Activated CD8-positive, alpha-beta memory T cell treated with anti-CD3 and anti-CD28 coated beads for 1 hour (primary cell): ENCODE data around the gene GALNT1.
A peak's percentile ranks its signal among the peaks of the same experiment; 100 is the strongest.
"Not testable (repeated sequence)": the region's sequence is repeated elsewhere in the genome, so short reads cannot be mapped to it uniquely, and the experiment has no call there.

Experiments
- DNase-seq, 2 donors: peaks; one replicate each; pipeline ENCODE4 v3.0.0-alpha.2; 2020; ENCODE audit warnings: low read depth in 1 of 2; ENCODE audit errors: extremely low read depth in 1 of 2

GALNT1 gene

GRCh38 chr18:35581546-35581897 is at the start of gene GALNT1:
Gene GALNT1, plus strand, starts transcription at chr18:35581740. Its CDS starts 72,923 bp downstream, at chr18:35654663.
- DNase-seq = no peak

GRCh38 chr18:35533916-35534405 is 47.6 kb upstream of the GALNT1 start:
- DNase-seq = no peak

GRCh38 chr18:35535297-35535696 is 46.2 kb upstream of the GALNT1 start:
- DNase-seq = no peak

- DNase-seq = no peak
Measured at GRCh38 chr18:35542356-35542755, 39.2 kb upstream of the GALNT1 start.

GRCh38 chr18:35547008-35547605 is 34.4 kb upstream of the GALNT1 start:
- no peak for DNase-seq

GRCh38 chr18:35549564-35549963 is 32.0 kb upstream of the GALNT1 start:
- DNase-seq = no peak

- no peak for DNase-seq
Measured at GRCh38 chr18:35553300-35553699, 28.2 kb upstream of the GALNT1 start.

- DNase-seq = not testable (repeated sequence)
Measured at GRCh38 chr18:35555538-35555937, 26.0 kb upstream of the GALNT1 start.

GRCh38 chr18:35559867-35560266 is 21.7 kb upstream of the GALNT1 start:
- no peak for DNase-seq

- DNase-seq = no peak
Measured at GRCh38 chr18:35564795-35565453, 16.6 kb upstream of the GALNT1 start.

- DNase-seq = no peak
Measured at GRCh38 chr18:35566019-35566418, 15.5 kb upstream of the GALNT1 start.

GRCh38 chr18:35570182-35570581 is 11.4 kb upstream of the GALNT1 start:
- no peak for DNase-seq

- no peak for DNase-seq
Measured at GRCh38 chr18:35571138-35571537, 10.4 kb upstream of the GALNT1 start.

- DNase-seq = no peak
Measured at GRCh38 chr18:35572644-35573043, 8.9 kb upstream of the GALNT1 start.

GRCh38 chr18:35573531-35573930 is 8.0 kb upstream of the GALNT1 start:
- DNase-seq = no peak

- not testable (repeated sequence) for DNase-seq
Measured at GRCh38 chr18:35576240-35576845, 5.2 kb upstream of the GALNT1 start.

- no peak for DNase-seq
Measured at GRCh38 chr18:35577045-35577848, 4.3 kb upstream of the GALNT1 start.

GRCh38 chr18:35578481-35578880 is 3.1 kb upstream of the GALNT1 start:
- DNase-seq = no peak

GRCh38 chr18:35578936-35579335 is 2.6 kb upstream of the GALNT1 start:
- DNase-seq = no peak

GRCh38 chr18:35580701-35581539 is 620 bp upstream of the GALNT1 start:
- DNase-seq = peak in 1 of 2 donors; percentile 32
